ENCODE results near the gene ECHS1.

- no peak for TF ChIP-seq CTCF (tag by site-specific recombination; IDR thresholded peaks at IDR 0.05)
- no peak for TF ChIP-seq PRDM4 (tag by site-specific recombination; IDR thresholded peaks at IDR 0.05)
- TF ChIP-seq ZNF398 (tag by site-specific recombination; IDR thresholded peaks at IDR 0.05), result no peak
- no peak for TF ChIP-seq ZBTB7A (tag by site-specific recombination; IDR thresholded peaks at IDR 0.05; ENCODE audit: low read depth)
- no peak for TF ChIP-seq HOXC10 (CRISPR knock-in tag; IDR thresholded peaks at IDR 0.05)
- TF ChIP-seq REST (tag by site-specific recombination; IDR thresholded peaks at IDR 0.05), result no peak
- no peak for TF ChIP-seq ZNF140 (tag by site-specific recombination; IDR thresholded peaks at IDR 0.05)
- TF ChIP-seq ZNF18 (tag by site-specific recombination; IDR thresholded peaks at IDR 0.05), result no peak
- no peak for TF ChIP-seq ZNF837 (tag by site-specific recombination; IDR thresholded peaks at IDR 0.05)
Measured at GRCh38 chr10:133332936-133333699, 40.0 kb downstream of the ECHS1 start.
